ENCODE measurements around the gene P4HA3. TPM values are rescaled to one million over a fixed set of nuclear protein-coding genes. Genes with fewer than 3 reads are reported as not detected.

Gene P4HA3
- total and polyA plus RNA-seq, 8 donors, result 1.3 to 12.1 (median 2.5) TPM

DNA sequence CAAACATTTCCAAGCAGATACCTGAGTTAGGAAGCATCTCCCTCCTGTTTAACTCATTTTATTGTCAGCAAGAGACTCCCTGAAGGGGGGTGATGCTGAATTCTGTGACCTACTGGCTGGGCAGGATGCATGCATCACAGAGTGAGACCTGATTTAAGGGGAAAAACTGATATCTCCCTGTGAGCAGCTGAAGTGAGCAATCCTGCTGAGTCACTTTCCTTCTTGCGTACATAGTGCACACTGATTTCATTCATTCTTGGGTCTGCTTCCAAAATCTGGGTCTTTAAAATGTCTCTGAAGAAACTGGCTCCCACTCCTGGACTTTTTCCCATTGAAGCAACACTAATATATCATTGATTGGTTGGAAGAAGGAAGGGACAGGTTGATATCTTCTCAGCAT, 23.3 kb downstream of the P4HA3 start:
- Histone ChIP-seq H3K36me3 (no peaks in the 10 kb centered on the region), H3K27me3 (no peaks in the 10 kb centered on the region), H3K4me3 (no peak overlapping the region), H3K4me1 (peaks cover 0 to 5% of the 10 kb centered on the region in 2 donors), H3K9me3 (no peaks in the 10 kb centered on the region), H3K27ac (no peak overlapping the region)
- DNase-seq (no peak), ATAC-seq (peak; percentile 83)
- intact Hi-C loops (cut with DNase I), result no loop called here
- TF ChIP-seq, protein P1, sequence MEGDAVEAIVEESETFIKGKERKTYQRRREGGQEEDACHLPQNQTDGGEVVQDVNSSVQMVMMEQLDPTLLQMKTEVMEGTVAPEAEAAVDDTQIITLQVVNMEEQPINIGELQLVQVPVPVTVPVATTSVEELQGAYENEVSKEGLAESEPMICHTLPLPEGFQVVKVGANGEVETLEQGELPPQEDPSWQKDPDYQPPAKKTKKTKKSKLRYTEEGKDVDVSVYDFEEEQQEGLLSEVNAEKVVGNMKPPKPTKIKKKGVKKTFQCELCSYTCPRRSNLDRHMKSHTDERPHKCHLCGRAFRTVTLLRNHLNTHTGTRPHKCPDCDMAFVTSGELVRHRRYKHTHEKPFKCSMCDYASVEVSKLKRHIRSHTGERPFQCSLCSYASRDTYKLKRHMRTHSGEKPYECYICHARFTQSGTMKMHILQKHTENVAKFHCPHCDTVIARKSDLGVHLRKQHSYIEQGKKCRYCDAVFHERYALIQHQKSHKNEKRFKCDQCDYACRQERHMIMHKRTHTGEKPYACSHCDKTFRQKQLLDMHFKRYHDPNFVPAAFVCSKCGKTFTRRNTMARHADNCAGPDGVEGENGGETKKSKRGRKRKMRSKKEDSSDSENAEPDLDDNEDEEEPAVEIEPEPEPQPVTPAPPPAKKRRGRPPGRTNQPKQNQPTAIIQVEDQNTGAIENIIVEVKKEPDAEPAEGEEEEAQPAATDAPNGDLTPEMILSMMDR (IDR thresholded peaks at IDR 0.05), result no peak

DNA sequence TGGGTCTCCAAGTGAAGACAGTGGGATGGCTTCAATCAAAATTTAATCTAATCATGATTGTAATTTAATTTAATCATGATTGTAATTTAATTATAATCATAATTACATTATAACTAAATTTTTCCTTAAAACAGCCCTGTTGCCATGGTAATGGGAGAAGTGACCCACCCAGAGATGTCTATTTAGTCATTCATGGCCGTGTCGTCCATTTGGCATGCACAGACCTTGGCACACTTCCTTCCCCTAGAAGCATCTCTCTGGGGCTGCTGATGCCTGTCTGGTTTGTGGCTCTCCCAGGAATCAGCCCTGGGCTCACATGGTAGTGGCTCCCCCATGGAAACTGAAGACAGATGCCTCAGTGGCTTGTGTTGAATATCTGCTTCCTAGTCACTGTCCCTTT, 27.0 kb downstream of the P4HA3 start:
- H3K4me3 ChIP-seq, result no peak overlapping the region
- H3K4me1 ChIP-seq, result peaks cover 2 to 6% of the 10 kb centered on the region in 2 donors
- no peaks in the 10 kb centered on the region for H3K27me3 ChIP-seq
- no peaks in the 10 kb centered on the region for H3K9me3 ChIP-seq
- no peaks in the 10 kb centered on the region for H3K36me3 ChIP-seq
- intact Hi-C loops (cut with DNase I), result no loop called here
- ATAC-seq (no peak), DNase-seq (no peak)
- TF ChIP-seq, protein P1 (IDR thresholded peaks at IDR 0.05), result no peak
- H3K27ac ChIP-seq, result no peak overlapping the region

DNA sequence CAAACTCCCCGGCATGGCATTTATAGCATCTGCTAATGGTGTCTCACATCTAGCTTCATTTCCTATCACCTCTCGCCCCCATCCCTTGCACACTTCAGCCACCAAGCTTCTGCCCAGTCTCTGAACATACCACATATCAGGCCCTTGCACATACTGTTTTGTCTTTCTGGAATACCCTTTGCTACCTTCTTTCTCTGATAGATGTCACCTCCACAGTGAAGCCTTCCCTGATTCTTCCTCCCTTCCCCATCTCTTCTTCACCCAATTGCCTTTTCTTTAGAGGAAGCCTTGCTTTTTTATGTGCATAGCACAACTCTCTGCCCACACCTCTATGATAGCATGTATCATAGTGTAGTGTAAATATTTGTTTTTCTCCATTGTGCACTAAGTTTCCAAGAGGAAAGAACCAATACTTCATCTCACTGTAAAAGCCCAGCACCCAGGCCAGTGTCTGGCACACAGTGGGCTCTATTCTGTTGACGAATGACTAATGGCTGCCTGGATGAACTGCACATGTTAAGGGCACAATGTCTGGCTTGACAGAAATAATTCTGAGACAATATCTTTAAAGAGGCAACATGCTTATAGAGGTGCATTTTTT, 27.8 kb downstream of the P4HA3 start:
- peaks cover 7 to 10% of the 10 kb centered on the region in 2 donors for H3K4me1 ChIP-seq

DNA sequence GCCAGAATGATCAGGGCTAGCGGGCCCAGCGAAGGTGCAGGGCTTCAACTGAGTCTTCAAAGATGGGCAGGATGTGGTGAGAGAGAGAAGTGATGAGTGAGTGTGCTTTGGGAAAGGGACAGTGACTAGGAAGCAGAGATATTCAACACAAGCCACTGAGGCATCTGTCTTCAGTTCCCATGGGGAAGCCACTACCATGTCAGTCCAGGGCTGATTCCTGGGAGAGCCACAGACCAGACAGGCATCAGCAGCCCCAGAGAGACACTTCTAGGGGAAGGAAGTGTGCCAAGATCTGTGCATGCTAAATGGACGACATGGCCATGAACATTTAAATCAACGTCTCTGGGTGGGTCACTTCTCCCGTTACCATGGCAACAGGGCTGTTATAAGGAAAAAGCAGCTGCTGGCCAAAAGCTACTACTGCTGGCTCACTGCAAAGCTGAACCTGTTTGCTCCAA, 28.5 kb downstream of the P4HA3 start:
- no peak for ATAC-seq

More for the DNA sequence above, 27.8 kb downstream of the P4HA3 start:
- ATAC-seq, result peak; percentile 28
- intact Hi-C loops (cut with DNase I), result no loop called here
- H3K36me3 ChIP-seq, result no peaks in the 10 kb centered on the region
- DNase-seq, result no peak
- H3K4me3 ChIP-seq, result no peak overlapping the region
- no peaks in the 10 kb centered on the region for H3K9me3 ChIP-seq
- H3K27me3 ChIP-seq, result no peaks in the 10 kb centered on the region
- TF ChIP-seq, protein P1 (IDR thresholded peaks at IDR 0.05), result no peak
- no peak overlapping the region for H3K27ac ChIP-seq

DNA sequence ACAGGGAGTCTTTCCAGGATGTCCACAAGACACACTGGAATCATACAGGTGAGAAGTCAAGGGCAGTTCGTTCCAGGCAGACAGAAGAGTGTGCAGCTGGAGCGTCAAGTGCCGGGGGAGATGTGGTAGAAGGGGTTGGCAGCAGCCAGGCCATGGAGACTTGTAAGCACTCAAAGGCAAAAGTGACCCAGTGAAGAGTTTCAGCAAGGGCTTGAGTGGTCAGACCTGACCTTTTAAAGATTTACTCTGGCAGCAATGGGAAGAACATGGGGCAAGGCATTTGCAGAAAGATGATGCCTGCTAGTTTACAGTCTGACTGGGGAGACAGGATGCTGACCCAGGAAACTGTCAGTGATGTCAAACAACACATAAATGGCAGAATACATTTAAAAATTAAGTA, 29.0 kb downstream of the P4HA3 start:
- Histone ChIP-seq H3K27me3 (no peaks in the 10 kb centered on the region), H3K27ac (no peak overlapping the region), H3K9me3 (no peaks in the 10 kb centered on the region), H3K4me3 (no peak overlapping the region), H3K36me3 (no peaks in the 10 kb centered on the region), H3K4me1 (peaks cover 7 to 10% of the 10 kb centered on the region in 2 donors)
- peak; percentile 75 for ATAC-seq
- intact Hi-C loops (cut with DNase I), result no loop called here
- TF ChIP-seq, protein P1 (IDR thresholded peaks at IDR 0.05), result no peak
- peak in 1 of 4 donors; percentile 72 for DNase-seq

More for the DNA sequence above, 28.5 kb downstream of the P4HA3 start:
- intact Hi-C loops (cut with DNase I), result no loop called here
- Histone ChIP-seq H3K27me3 (no peaks in the 10 kb centered on the region), H3K4me3 (no peak overlapping the region), H3K4me1 (peaks cover 7 to 10% of the 10 kb centered on the region in 2 donors), H3K27ac (no peak overlapping the region), H3K36me3 (no peaks in the 10 kb centered on the region), H3K9me3 (no peaks in the 10 kb centered on the region)
- TF ChIP-seq, protein P1 (IDR thresholded peaks at IDR 0.05), result no peak
- no peak for DNase-seq
